Esophagus (tissue), 2 donors: ENCODE results near the gene HIPK3. TPM values are rescaled to one million over a fixed set of nuclear protein-coding genes. Genes with fewer than 3 reads are reported as not detected.
"Not testable (repeated sequence)": the region's sequence is repeated elsewhere in the genome, so short reads cannot be mapped to it uniquely, and the experiment has no call there.

Experiments used
- H3K27ac ChIP-seq, 2 donors: one replicate each; pipeline ENCODE4 v1.5.1; 2013; ENCODE audit warnings: low read depth in 2 of 2, mild to moderate bottlenecking in 2 of 2, inconsistent platforms in 1 of 2, low read length in 1 of 2, moderate library complexity in 1 of 2
- H3K27me3 ChIP-seq, 2 donors: one replicate each; pipeline ENCODE4 v1.6.1; 2013; ENCODE audit warnings: low read length in 2 of 2, control low read depth in 1 of 2, mild to moderate bottlenecking in 1 of 2; ENCODE audit not compliant: insufficient read depth in 2 of 2, control insufficient read depth in 1 of 2
- H3K36me3 ChIP-seq, 2 donors: one replicate each; pipeline ENCODE4 v1.6.1; 2013; ENCODE audit warnings: low read length in 1 of 2; ENCODE audit not compliant: control insufficient read depth in 2 of 2, insufficient read depth in 2 of 2
- H3K4me1 ChIP-seq, 2 donors: one replicate each; pipeline ENCODE4 v1.6.1; 2013; ENCODE audit warnings: low read length in 1 of 2; ENCODE audit not compliant: control insufficient read depth in 2 of 2, insufficient read depth in 2 of 2
- H3K4me3 ChIP-seq, 2 donors: one replicate each; pipeline ENCODE4 v1.5.1; 2013; ENCODE audit warnings: low read length in 2 of 2, mild to moderate bottlenecking in 2 of 2, low read depth in 1 of 2, moderate library complexity in 1 of 2
- H3K9me3 ChIP-seq, 2 donors: one replicate each; pipeline ENCODE4 v1.6.1; 2013; ENCODE audit warnings: mild to moderate bottlenecking in 2 of 2, low read depth in 1 of 2, low read length in 1 of 2, moderate library complexity in 1 of 2; ENCODE audit not compliant: control insufficient read depth in 2 of 2, insufficient read depth in 1 of 2
- WGBS, 2 donors: extraction: QIAGEN DNeasy Blood & Tissue Kit; methylation state at CpG; one replicate each; pipeline ENCODE4 v1.1.7; 2013; 5-methylcytosine and 5-hydroxymethylcytosine counted together
- polyA plus RNA-seq, 2 donors: library from polyadenylated mRNA; stranded (reverse); fragments of 200-250 nt; gene quantifications; one replicate each; pipeline ENCODE4 v1.2.3, GENCODE V29; 2013
- donor health status: healthy with polysubstance abuse.
- donor health status: Bipolar disorder and iron deficiency.

Gene HIPK3
- polyA plus RNA-seq, 2 donors, result 8.8 to 13.8 TPM

DNA sequence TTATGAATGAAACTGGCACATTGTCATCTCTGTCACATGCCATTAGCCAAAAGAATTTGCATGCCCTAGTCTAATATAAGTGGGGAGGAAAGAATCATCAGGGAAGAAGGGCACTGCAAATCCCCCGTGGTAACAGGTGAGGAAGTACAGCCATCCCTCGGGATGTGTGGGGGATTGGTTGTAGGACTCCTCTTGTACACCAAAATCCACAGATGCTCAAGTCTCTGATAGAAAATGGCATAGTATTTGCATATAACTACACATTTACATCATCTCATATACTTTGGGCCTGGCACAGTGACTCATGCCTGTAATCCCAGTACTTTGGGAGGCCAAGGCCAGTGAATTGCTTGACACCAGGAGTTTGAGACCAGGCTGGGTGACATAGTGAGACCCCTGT, 109.7 kb downstream of the HIPK3 start:
- Histone ChIP-seq H3K4me3 (no peak overlapping the region), H3K4me1 (no peaks in the 10 kb centered on the region), H3K9me3 (no peaks in the 10 kb centered on the region), H3K36me3 (no peaks in the 10 kb centered on the region), H3K27me3 (no peaks in the 10 kb centered on the region), H3K27ac (no peak overlapping the region)
- 82 to 97% methylated on average over 2 of the region's 2 CpGs for WGBS, 2 donors

GRCh38 chr11:33368475-33368874, 111.3 kb downstream of the HIPK3 start:
- H3K4me1 ChIP-seq, H3K9me3 ChIP-seq, H3K36me3 ChIP-seq, H3K27ac ChIP-seq, H3K27me3 ChIP-seq, H3K4me3 ChIP-seq: not testable (repeated sequence)
- WGBS, 2 donors, result 87 to 90% methylated on average over 4 of the region's 4 CpGs

DNA sequence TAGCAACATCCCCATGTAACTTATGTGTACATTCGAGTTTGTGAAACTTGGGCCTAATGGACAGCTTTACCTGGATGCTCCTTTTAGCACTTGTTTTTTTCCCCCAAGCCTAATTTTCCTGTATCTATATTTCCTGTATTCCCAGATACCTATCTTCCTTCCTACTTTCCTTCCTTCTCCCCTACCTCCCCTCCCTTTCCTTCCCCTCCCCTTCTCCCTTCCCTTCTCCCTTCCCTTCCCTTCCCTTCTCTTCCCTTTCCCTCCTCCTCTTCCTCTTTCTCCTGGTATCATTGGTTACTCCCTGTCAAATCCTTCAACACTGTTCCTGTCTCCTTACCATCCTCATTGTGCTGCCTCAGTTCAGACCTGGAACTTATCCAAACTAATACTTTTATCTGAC, 111.8 kb downstream of the HIPK3 start:
- 89 to 92% methylated on average over 1 of the region's 1 CpG for WGBS, 2 donors
- no peak overlapping the region for H3K27ac ChIP-seq
- H3K27me3 ChIP-seq, result no peaks in the 10 kb centered on the region
- H3K36me3 ChIP-seq, result no peaks in the 10 kb centered on the region
- no peaks in the 10 kb centered on the region for H3K9me3 ChIP-seq
- no peak overlapping the region for H3K4me3 ChIP-seq
- H3K4me1 ChIP-seq, result no peaks in the 10 kb centered on the region

DNA sequence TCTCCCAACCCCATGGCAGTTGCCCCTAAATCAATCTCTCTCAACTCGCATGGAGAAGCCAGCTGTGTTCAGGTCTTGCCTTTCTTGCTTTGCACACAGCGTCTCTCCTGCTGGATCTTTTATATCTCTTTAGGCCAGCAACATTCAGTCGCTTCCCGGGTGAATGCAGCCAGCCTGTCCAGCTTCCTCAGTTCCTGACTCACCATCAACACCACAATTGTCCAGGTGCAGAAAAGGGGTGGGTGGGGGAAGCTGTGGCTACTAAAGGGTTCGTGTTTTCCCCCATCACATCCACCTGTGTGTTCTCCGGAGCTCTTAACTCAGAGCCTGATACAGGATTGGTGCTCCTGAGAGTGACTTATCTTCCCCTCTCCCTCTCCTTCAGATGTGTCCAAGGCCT, 116.5 kb downstream of the HIPK3 start:
- H3K4me3 ChIP-seq, result no peak overlapping the region
- WGBS, 2 donors, result 75 to 84% methylated on average over 6 of the region's 6 CpGs
- no peak overlapping the region for H3K27ac ChIP-seq
- H3K9me3 ChIP-seq, result no peaks in the 10 kb centered on the region
- H3K27me3 ChIP-seq, result peaks cover 0 to 9% of the 10 kb centered on the region in 2 donors
- H3K4me1 ChIP-seq, result peaks cover 0 to 9% of the 10 kb centered on the region in 2 donors
- no peaks in the 10 kb centered on the region for H3K36me3 ChIP-seq

GRCh38 chr11:33375236-33375635, 118.1 kb downstream of the HIPK3 start:
- Histone ChIP-seq H3K27ac (no peak overlapping the region), H3K9me3 (no peaks in the 10 kb centered on the region), H3K36me3 (no peaks in the 10 kb centered on the region), H3K27me3 (peaks cover 3 to 9% of the 10 kb centered on the region in 2 donors), H3K4me3 (no peak overlapping the region), H3K4me1 (peaks cover 0 to 9% of the 10 kb centered on the region in 2 donors)
- WGBS, 2 donors, result 84 to 86% methylated on average over 11 of the region's 11 CpGs

DNA sequence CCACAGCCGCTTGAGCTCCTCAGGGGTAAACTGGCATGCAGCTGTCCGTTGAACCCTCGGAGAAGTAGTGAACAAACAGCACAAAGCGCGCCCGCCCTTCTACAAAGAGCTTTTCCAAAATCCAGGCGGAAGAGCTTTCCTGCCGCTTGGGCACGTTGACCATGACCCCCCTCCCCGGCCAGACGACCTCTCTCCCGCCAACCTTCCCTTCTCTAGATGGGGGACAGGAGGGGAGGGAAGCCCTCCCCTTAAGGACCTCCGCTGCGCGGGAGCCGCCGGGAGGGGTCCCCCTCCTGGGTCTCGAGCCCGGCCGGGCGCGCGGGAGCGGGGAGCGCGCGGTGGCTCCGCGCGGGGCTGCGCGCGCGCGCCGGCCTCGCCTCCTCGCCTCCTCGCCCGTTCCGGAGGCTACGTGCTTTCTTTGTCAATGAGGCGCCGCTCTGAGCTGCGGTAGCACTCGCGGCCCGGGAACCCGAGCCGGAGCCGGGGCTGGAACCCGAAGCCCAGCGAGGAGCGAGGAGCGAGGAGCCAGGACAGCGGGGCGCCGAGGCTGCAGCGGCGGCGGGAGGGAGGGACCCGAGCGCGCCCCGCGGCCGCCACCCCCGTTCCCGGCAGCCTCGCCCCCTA, 118.6 kb downstream of the HIPK3 start, which contains the start of gene KIAA1549L:
Gene KIAA1549L (plus strand): TSS at position 421 of the 624 bp plus-strand sequence.
- H3K4me1 ChIP-seq, result peaks cover 0 to 9% of the 10 kb centered on the region in 2 donors
- peak within 1 kb of the TSS; percentile 46 to 47 for H3K4me3 ChIP-seq
- 2% methylated on average over 47 to 70 of the region's 70 CpGs for WGBS, 2 donors
- H3K9me3 ChIP-seq, result no peaks in the 10 kb centered on the region
- no peaks in the 10 kb centered on the region for H3K36me3 ChIP-seq
- no peak within 1 kb of the TSS for H3K27ac ChIP-seq
- H3K27me3 ChIP-seq, result peaks cover 3 to 9% of the 10 kb centered on the region in 2 donors

- no peaks in the 10 kb centered on the region for H3K9me3 ChIP-seq
- H3K27ac ChIP-seq, result no peak overlapping the region
- peak overlapping the region; percentile 46 to 47 for H3K4me3 ChIP-seq
- 4 to 6% methylated on average over 72 to 106 of the region's 106 CpGs for WGBS, 2 donors
- H3K27me3 ChIP-seq, result peaks cover 3 to 9% of the 10 kb centered on the region in 2 donors
- H3K4me1 ChIP-seq, result peaks cover 0 to 9% of the 10 kb centered on the region in 2 donors
- H3K36me3 ChIP-seq, result no peaks in the 10 kb centered on the region
These were observed 119.4 kb downstream of the HIPK3 start for GRCh38 chr11:33376331-33377310.

GRCh38 chr11:33377412-33378370, 120.5 kb downstream of the HIPK3 start:
- Histone ChIP-seq H3K4me3 (no peak overlapping the region), H3K27me3 (peaks cover 3 to 9% of the 10 kb centered on the region in 2 donors), H3K36me3 (no peaks in the 10 kb centered on the region), H3K4me1 (peaks cover 0 to 9% of the 10 kb centered on the region in 2 donors), H3K27ac (no peak overlapping the region), H3K9me3 (no peaks in the 10 kb centered on the region)
- WGBS, 2 donors, result 51 to 65% methylated on average over 10 of the region's 10 CpGs

DNA sequence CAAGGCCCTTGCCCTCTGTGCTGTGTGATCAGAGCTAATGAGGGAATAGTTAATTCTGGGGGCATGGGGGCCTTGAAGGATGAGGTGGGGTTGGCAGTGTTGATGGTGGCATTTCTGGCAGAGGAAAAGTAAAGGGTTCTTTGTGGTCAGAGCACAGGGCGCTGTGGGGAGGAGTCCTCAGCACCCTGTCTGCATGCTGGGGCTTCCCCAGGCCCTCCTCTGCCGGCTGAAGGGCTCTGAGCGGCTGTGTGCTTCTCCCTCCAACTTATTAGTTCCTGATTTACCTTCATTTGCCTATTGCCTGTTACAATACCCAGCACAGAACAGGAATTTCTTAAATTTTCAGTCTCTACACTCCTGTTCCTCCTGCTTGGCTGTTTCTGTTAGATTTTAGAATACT, 122.8 kb downstream of the HIPK3 start:
- Histone ChIP-seq H3K9me3 (no peaks in the 10 kb centered on the region), H3K36me3 (no peaks in the 10 kb centered on the region), H3K4me1 (peaks cover 0 to 9% of the 10 kb centered on the region in 2 donors), H3K27ac (no peak overlapping the region), H3K27me3 (peaks cover 3 to 7% of the 10 kb centered on the region in 2 donors), H3K4me3 (no peak overlapping the region)
- 71 to 82% methylated on average over 3 of the region's 3 CpGs for WGBS, 2 donors
